HCT116 (cell line): ENCODE data around the gene DIP2C. TPM values are rescaled to one million over a fixed set of nuclear protein-coding genes. Genes with fewer than 3 reads are reported as not detected.

Experiments
- ATAC-seq: fragments of 200-7000 bp; cut with Tn5 transposase; 2 replicates; pipeline ENCODE4 v1.9.1; 2020; ENCODE audit warnings: mild to moderate bottlenecking, moderate library complexity
- BruUV-seq: library from RNA; stranded (reverse); fragments of 400-500 nt; replicated peaks from 2 replicates; lab custom pipeline; 2021; lab: Mats Ljungman, UMichigan
- CTCF ChIA-PET: fragments of 300-600 bp; sonication (Branson Sonifier 250); formaldehyde crosslinking; loops from one replicate; lab custom pipeline; 2021; ENCODE audit warnings: antibody characterized with exemption; lab: Charles Lee
- POLR2A ChIA-PET: fragments of 300-600, 350-600 bp; sonication (Branson Sonifier 250); formaldehyde crosslinking; loops from one replicate; lab custom pipeline; 2021; ENCODE audit warnings: antibody characterized with exemption; lab: Charles Lee
- RAD21 ChIA-PET, 2 experiments: fragments of 300-600 bp; sonication (Branson Sonifier 250); formaldehyde crosslinking; loops; one replicate each; lab custom pipeline; 2023; ENCODE audit warnings: low total read pairs in 2 of 2; ENCODE audit not compliant: uncharacterized antibody in 2 of 2, unreplicated experiment in 2 of 2, low non-redundant PET in 1 of 2; lab: Charles Lee
- DNase-seq: peaks from one replicate; pipeline ENCODE4 v3.0.0-alpha.2; 2010; ENCODE audit warnings: low read depth, low spot score
- H2AFZ ChIP-seq: fragments of 200-600 bp; shearing (Covaris generic), sonication (generic); 2 replicates; pipeline ENCODE4 v1.6.1; 2017; ENCODE audit warnings: low read depth, mixed run types, mixed read lengths, antibody characterized with exemption, low read length; ENCODE audit not compliant: poor library complexity, severe bottlenecking
- H3K27ac ChIP-seq: 2 replicates; pipeline ENCODE4 v1.5.1; 2012; ENCODE audit warnings: low read depth, low read length
- H3K27me3 ChIP-seq: fragments of 200-600 bp; sonication (generic); 2 replicates; pipeline ENCODE4 v1.6.1; 2016; ENCODE audit warnings: mixed run types, low read length, mixed read lengths; ENCODE audit not compliant: insufficient read depth
- H3K36me3 ChIP-seq, 2 experiments: fragments of 200-500 bp in 1 of 2; fragments of 200-600 bp in 1 of 2; sonication (Bioruptor generic) in 1 of 2; sonication (generic) in 1 of 2; 2 replicates each; pipeline versions ENCODE4 v1.5.1 to v1.6.1; 2014 to 2016; ENCODE audit warnings: low read length in 2 of 2, inconsistent platforms in 1 of 2, mixed read lengths in 1 of 2, mixed run types in 1 of 2; ENCODE audit not compliant: insufficient read depth in 2 of 2, control insufficient read depth in 1 of 2
- H3K4me1 ChIP-seq, 2 experiments: fragments of 200-600 bp in 1 of 2; sonication (generic) in 1 of 2; 2 replicates each; pipeline versions ENCODE4 v1.5.1 to v1.6.1; 2012 to 2017; ENCODE audit warnings: low read length in 2 of 2, inconsistent platforms in 1 of 2, mild to moderate bottlenecking in 1 of 2, mixed read lengths in 1 of 2, mixed run types in 1 of 2, moderate library complexity in 1 of 2; ENCODE audit not compliant: insufficient read depth in 2 of 2, control insufficient read depth in 1 of 2
- H3K4me2 ChIP-seq: fragments of 200-600 bp; sonication (generic); 2 replicates; pipeline ENCODE4 v1.6.1; 2017; ENCODE audit warnings: mixed run types, low read length, mixed read lengths
- H3K4me3 ChIP-seq, 2 experiments: fragments of 200-600 bp in 1 of 2; sonication (generic) in 1 of 2; replicated peaks in 1 of 2; 2 replicates each; pipeline ENCODE4 v1.5.1; 2011 to 2016; ENCODE audit warnings: low read length in 2 of 2, control low read depth in 1 of 2, low read depth in 1 of 2, mild to moderate bottlenecking in 1 of 2, mixed read lengths in 1 of 2, mixed run types in 1 of 2
- H3K79me2 ChIP-seq: fragments of 200-600 bp; sonication (generic); 2 replicates; pipeline ENCODE4 v1.6.1; 2017; ENCODE audit warnings: mild to moderate bottlenecking, mixed run types, low read length, moderate library complexity, mixed read lengths; ENCODE audit not compliant: insufficient read depth
- H3K9ac ChIP-seq: fragments of 200-600 bp; sonication (generic); 2 replicates; pipeline ENCODE4 v1.6.1; 2016; ENCODE audit warnings: low read length, mixed read lengths
- H3K9me2 ChIP-seq: fragments of 200-600 bp; sonication (generic), shearing (Covaris generic); 2 replicates; pipeline ENCODE4 v1.6.1; 2017; ENCODE audit warnings: mixed run types, mild to moderate bottlenecking, moderate library complexity; ENCODE audit not compliant: insufficient read depth
- H3K9me3 ChIP-seq, 2 experiments: fragments of 200-500 bp in 1 of 2; fragments of 200-600 bp in 1 of 2; sonication (Bioruptor generic) in 1 of 2; sonication (generic) in 1 of 2; 2 replicates each; pipeline ENCODE4 v1.6.1; 2014 to 2017; ENCODE audit warnings: low read length in 2 of 2, mixed read lengths in 2 of 2, inconsistent platforms in 1 of 2, low read depth in 1 of 2, mild to moderate bottlenecking in 1 of 2, mixed run types in 1 of 2, moderate library complexity in 1 of 2; ENCODE audit not compliant: control insufficient read depth in 1 of 2, insufficient read depth in 1 of 2
- H4K20me1 ChIP-seq: fragments of 200-600 bp; sonication (generic), shearing (Covaris generic); 2 replicates; pipeline ENCODE4 v1.6.1; 2017; ENCODE audit warnings: mixed run types, mild to moderate bottlenecking, moderate library complexity; ENCODE audit not compliant: insufficient read depth
- ATF3 ChIP-seq: IDR thresholded peaks from 2 replicates; pipeline ENCODE4 v1.6.1; 2012
- CBX3 ChIP-seq: IDR thresholded peaks from 2 replicates; pipeline ENCODE4 v1.6.1; 2012; ENCODE audit warnings: low read depth
- EGR1 ChIP-seq: IDR thresholded peaks from 2 replicates; pipeline ENCODE4 v1.6.1; 2012; ENCODE audit warnings: low read depth
- ELF1 ChIP-seq: IDR thresholded peaks from 2 replicates; pipeline ENCODE4 v1.6.1; 2012; ENCODE audit warnings: low read depth, borderline replicate concordance
- FOSL1 ChIP-seq: IDR thresholded peaks from 2 replicates; pipeline ENCODE4 v1.6.1; 2012; ENCODE audit warnings: low read depth
- MAX ChIP-seq: IDR thresholded peaks from 2 replicates; pipeline ENCODE4 v1.6.1; 2012
- POLR2A ChIP-seq: IDR thresholded peaks from 2 replicates; pipeline ENCODE4 v1.7.0; 2011; ENCODE audit warnings: borderline replicate concordance; ENCODE audit not compliant: insufficient read depth, insufficient read length; ENCODE audit errors: extremely low read depth
- POLR2AphosphoS5 ChIP-seq: IDR thresholded peaks from 2 replicates; pipeline ENCODE4 v1.6.1; 2011; ENCODE audit warnings: mild to moderate bottlenecking, low read depth, low read length, moderate library complexity
- RAD21 ChIP-seq: IDR thresholded peaks from 2 replicates; pipeline ENCODE4 v1.6.1; 2012; ENCODE audit warnings: low read depth, mild to moderate bottlenecking
- SIN3A ChIP-seq: IDR thresholded peaks from 2 replicates; pipeline ENCODE4 v1.6.1; 2012; ENCODE audit warnings: low read depth
- TCF7L2 ChIP-seq: IDR thresholded peaks from 2 replicates; pipeline ENCODE4 v1.7.0; 2011; ENCODE audit warnings: borderline replicate concordance, inconsistent platforms; ENCODE audit not compliant: insufficient read depth, insufficient read length; ENCODE audit errors: extremely low read depth
- YY1 ChIP-seq: IDR thresholded peaks from 2 replicates; pipeline ENCODE4 v1.6.1; 2011; ENCODE audit warnings: low read length, low read depth, moderate library complexity, mild to moderate bottlenecking; ENCODE audit not compliant: insufficient replicate concordance; ENCODE audit errors: extremely low read depth
- ZBTB33 ChIP-seq: IDR thresholded peaks from 2 replicates; pipeline ENCODE4 v1.6.1; 2011; ENCODE audit warnings: mild to moderate bottlenecking, low read length, moderate library complexity; ENCODE audit not compliant: insufficient replicate concordance; ENCODE audit errors: extremely low read depth
- ZNF274 ChIP-seq: fragments of 200-500 bp; sonication (Bioruptor generic); IDR thresholded peaks from 2 replicates; pipeline ENCODE4 v1.6.1; 2014; ENCODE audit warnings: mild to moderate bottlenecking, low read depth, low read length, inconsistent platforms
- intact Hi-C: fragments of 100-400 bp; cut with micrococcal nuclease; formaldehyde crosslinking; loops from 2 replicates; pipeline ENCODE4 v1.10.0; 2022
- total RNA-seq: library from RNA; stranded (reverse); gene quantifications from one replicate; pipeline ENCODE4 v1.2.1, GENCODE V29; 2021; ENCODE audit not compliant: unreplicated experiment

DIP2C gene
- total RNA-seq, 1 experiment from 2014 or later: 15.4 TPM

DNA sequence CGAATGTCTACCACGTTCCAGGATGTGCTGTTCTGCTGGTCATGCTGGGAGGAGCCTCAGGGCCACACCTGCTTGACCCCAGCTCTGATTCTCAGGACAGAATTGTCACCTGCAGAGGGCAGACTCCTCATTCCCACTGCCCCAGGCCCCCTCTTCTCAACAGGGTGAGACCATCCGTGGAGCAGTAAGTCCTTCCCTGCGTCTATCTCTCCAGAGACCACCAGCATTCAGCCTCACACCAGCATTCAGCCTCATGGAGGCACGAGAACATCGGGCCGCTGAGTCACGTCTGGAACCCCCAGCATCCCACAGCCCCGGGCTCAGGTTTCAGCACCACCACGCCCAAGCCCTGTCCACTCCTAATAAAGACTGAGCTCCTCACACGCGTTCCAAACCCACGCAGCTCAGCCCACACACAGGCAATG, 273.4 kb downstream of the DIP2C start (continued):
- no peak for TF ChIP-seq ELF1
- TF ChIP-seq SIN3A: no peak

DNA sequence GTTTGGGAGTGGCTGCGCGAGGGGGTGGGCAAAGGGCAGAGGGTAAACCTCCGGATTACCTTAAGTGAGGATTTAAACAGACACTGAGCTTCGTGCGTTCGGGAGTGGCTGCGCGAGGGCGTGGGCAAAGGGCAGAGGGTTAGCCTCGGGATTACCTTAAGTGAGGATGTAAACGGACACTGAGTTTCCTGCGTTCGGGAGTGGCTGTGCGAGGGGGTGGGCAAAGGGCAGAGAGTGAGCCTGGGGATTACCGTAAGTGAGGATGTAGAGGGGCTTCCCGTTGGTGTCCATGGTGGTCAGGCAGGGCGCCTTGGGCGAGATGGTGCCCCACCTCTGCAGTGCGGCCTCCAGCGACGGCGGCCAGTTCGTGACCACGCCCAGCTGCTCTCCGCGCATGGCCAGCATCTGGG, 275.8 kb downstream of the DIP2C start:
- no peak overlapping the region for H3K27ac ChIP-seq
- RAD21 ChIA-PET: no interaction called here
- peaks cover 0 to 11% of the 10 kb centered on the region in 2 experiments; a peak in 2 of 4 replicates for H3K36me3 ChIP-seq
- H3K9me3 ChIP-seq: no peaks in the 10 kb centered on the region
- no peak for ATAC-seq
- no peak overlapping the region for H3K9ac ChIP-seq
- no peak for DNase-seq
- H3K79me2 ChIP-seq: no peaks in the 10 kb centered on the region
- H3K27me3 ChIP-seq: no peaks in the 10 kb centered on the region
- POLR2A ChIA-PET: no interaction called here
- H2AFZ ChIP-seq: no peak overlapping the region
- no peak overlapping the region for H3K4me2 ChIP-seq
- H3K4me1 ChIP-seq: peaks cover 14 to 20% of the 10 kb centered on the region in 2 experiments; a peak in 3 of 4 replicates
- no TSS peak for BruUV-seq
- intact Hi-C loops: no loop called here
- CTCF ChIA-PET: no interaction called here
- no peaks in the 10 kb centered on the region for H4K20me1 ChIP-seq
- H3K4me3 ChIP-seq: no peak overlapping the region
- H3K9me2 ChIP-seq: no peaks in the 10 kb centered on the region
- TF ChIP-seq POLR2A (no peak), EGR1 (no peak), MAX (no peak), YY1 (no peak), ATF3 (no peak), POLR2AphosphoS5 (no peak), ZNF274 (no peak), ELF1 (no peak), TCF7L2 (no peak), SIN3A (no peak), ZBTB33 (no peak), FOSL1 (no peak), CBX3 (no peak), RAD21 (no peak)
